ENCODE data around the gene OSMR.

The OSMR gene

GRCh38 chr5:38845526-38846378, at the start of gene OSMR:
OSMR (plus strand) TSS chr5:38846012; CDS start chr5:38869045, 23,033 bp downstream.
- no peak for ATAC-seq (replicated peaks; ENCODE audit: extremely low read depth, poor library complexity, severe bottlenecking)

GRCh38 chr5:38796742-38797108, 49.1 kb upstream of the OSMR start:
- no peak for ATAC-seq (replicated peaks; ENCODE audit: extremely low read depth, poor library complexity, severe bottlenecking)
- Mint-ChIP-seq H3K4me3 (no peak overlapping the region), H3K4me1 (no peaks in the 10 kb centered on the region), H3K9me3 (no peaks in the 10 kb centered on the region), H3K27ac (ENCODE audit: low read depth) (no peak overlapping the region), H3K36me3 (ENCODE audit: insufficient read depth) (peaks cover 2% of the 10 kb centered on the region), H3K27me3 (peaks cover 38% of the 10 kb centered on the region)
- no peak for DNase-seq (ENCODE audit: low spot score in 2 of 2)

More at GRCh38 chr5:38845526-38846378, at the start of gene OSMR:
- Mint-ChIP-seq H3K36me3 (ENCODE audit: insufficient read depth) (no peaks in the 10 kb centered on the region), H3K4me3 (peak within 1 kb of the TSS; percentile 55), H3K27ac (ENCODE audit: low read depth) (no peak within 1 kb of the TSS), H3K9me3 (no peaks in the 10 kb centered on the region), H3K27me3 (peaks cover 75% of the 10 kb centered on the region), H3K4me1 (peaks cover 6% of the 10 kb centered on the region)
- no peak for DNase-seq (ENCODE audit: low spot score in 2 of 2)

- DNase-seq (ENCODE audit: low spot score in 2 of 2) (no peak), ATAC-seq (replicated peaks; ENCODE audit: extremely low read depth, poor library complexity, severe bottlenecking) (no peak)
- no peaks in the 10 kb centered on the region for H3K4me1 Mint-ChIP-seq
- no peak overlapping the region for H3K4me3 Mint-ChIP-seq
- peaks cover 41% of the 10 kb centered on the region for H3K27me3 Mint-ChIP-seq
- no peaks in the 10 kb centered on the region for H3K9me3 Mint-ChIP-seq
- H3K36me3 Mint-ChIP-seq (ENCODE audit: insufficient read depth): peaks cover 2% of the 10 kb centered on the region
- H3K27ac Mint-ChIP-seq (ENCODE audit: low read depth): no peak overlapping the region
These were observed 48.0 kb upstream of the OSMR start for GRCh38 chr5:38797838-38798237.

- Mint-ChIP-seq H3K9me3 (no peaks in the 10 kb centered on the region), H3K36me3 (ENCODE audit: insufficient read depth) (peaks cover 2% of the 10 kb centered on the region), H3K27me3 (peaks cover 29% of the 10 kb centered on the region), H3K4me3 (no peak overlapping the region), H3K27ac (ENCODE audit: low read depth) (no peak overlapping the region), H3K4me1 (no peaks in the 10 kb centered on the region)
- no peak for DNase-seq (ENCODE audit: low spot score in 2 of 2)
- ATAC-seq (replicated peaks; ENCODE audit: extremely low read depth, poor library complexity, severe bottlenecking): no peak
These were observed 46.0 kb upstream of the OSMR start for GRCh38 chr5:38799556-38800377.

- DNase-seq (ENCODE audit: low spot score in 2 of 2): no peak
- ATAC-seq (replicated peaks; ENCODE audit: extremely low read depth, poor library complexity, severe bottlenecking): no peak
These were observed 45.3 kb upstream of the OSMR start for GRCh38 chr5:38800515-38800914.

GRCh38 chr5:38802125-38802524, 43.7 kb upstream of the OSMR start:
- ATAC-seq (replicated peaks; ENCODE audit: extremely low read depth, poor library complexity, severe bottlenecking): no peak
- H3K4me1 Mint-ChIP-seq: no peaks in the 10 kb centered on the region
- H3K27me3 Mint-ChIP-seq: peaks cover 31% of the 10 kb centered on the region
- H3K36me3 Mint-ChIP-seq (ENCODE audit: insufficient read depth): peaks cover 2% of the 10 kb centered on the region
- DNase-seq (ENCODE audit: low spot score in 2 of 2): no peak
- no peaks in the 10 kb centered on the region for H3K9me3 Mint-ChIP-seq
- no peak overlapping the region for H3K4me3 Mint-ChIP-seq
- no peak overlapping the region for H3K27ac Mint-ChIP-seq (ENCODE audit: low read depth)

More at GRCh38 chr5:38800515-38800914, 45.3 kb upstream of the OSMR start:
- H3K4me3 Mint-ChIP-seq: no peak overlapping the region
- peaks cover 2% of the 10 kb centered on the region for H3K36me3 Mint-ChIP-seq (ENCODE audit: insufficient read depth)
- no peaks in the 10 kb centered on the region for H3K4me1 Mint-ChIP-seq
- peaks cover 29% of the 10 kb centered on the region for H3K27me3 Mint-ChIP-seq
- no peak overlapping the region for H3K27ac Mint-ChIP-seq (ENCODE audit: low read depth)
- no peaks in the 10 kb centered on the region for H3K9me3 Mint-ChIP-seq

GRCh38 chr5:38803246-38803645, 42.6 kb upstream of the OSMR start:
- no peak for ATAC-seq (replicated peaks; ENCODE audit: extremely low read depth, poor library complexity, severe bottlenecking)
- DNase-seq (ENCODE audit: low spot score in 2 of 2): no peak
- H3K27me3 Mint-ChIP-seq: peaks cover 34% of the 10 kb centered on the region
- no peak overlapping the region for H3K27ac Mint-ChIP-seq (ENCODE audit: low read depth)
- no peaks in the 10 kb centered on the region for H3K4me1 Mint-ChIP-seq
- no peaks in the 10 kb centered on the region for H3K9me3 Mint-ChIP-seq
- no peak overlapping the region for H3K4me3 Mint-ChIP-seq
- peaks cover 2% of the 10 kb centered on the region for H3K36me3 Mint-ChIP-seq (ENCODE audit: insufficient read depth)

GRCh38 chr5:38806775-38807258, 39.0 kb upstream of the OSMR start:
- Mint-ChIP-seq H3K27me3 (peaks cover 46% of the 10 kb centered on the region), H3K27ac (ENCODE audit: low read depth) (no peak overlapping the region), H3K4me3 (no peak overlapping the region), H3K4me1 (no peaks in the 10 kb centered on the region), H3K36me3 (ENCODE audit: insufficient read depth) (no peaks in the 10 kb centered on the region), H3K9me3 (no peaks in the 10 kb centered on the region)
- ATAC-seq (replicated peaks; ENCODE audit: extremely low read depth, poor library complexity, severe bottlenecking): no peak
- no peak for DNase-seq (ENCODE audit: low spot score in 2 of 2)

GRCh38 chr5:38807570-38808483, 38.0 kb upstream of the OSMR start:
- DNase-seq (ENCODE audit: low spot score in 2 of 2): no peak
- Mint-ChIP-seq H3K9me3 (no peaks in the 10 kb centered on the region), H3K4me1 (no peaks in the 10 kb centered on the region), H3K36me3 (ENCODE audit: insufficient read depth) (no peaks in the 10 kb centered on the region), H3K27me3 (peaks cover 45% of the 10 kb centered on the region), H3K27ac (ENCODE audit: low read depth) (no peak overlapping the region), H3K4me3 (no peak overlapping the region)
- ATAC-seq (replicated peaks; ENCODE audit: extremely low read depth, poor library complexity, severe bottlenecking): no peak

GRCh38 chr5:38808666-38809343, 37.0 kb upstream of the OSMR start:
- H3K4me1 Mint-ChIP-seq: no peaks in the 10 kb centered on the region
- H3K27ac Mint-ChIP-seq (ENCODE audit: low read depth): no peak overlapping the region
- H3K4me3 Mint-ChIP-seq: no peak overlapping the region
- ATAC-seq (replicated peaks; ENCODE audit: extremely low read depth, poor library complexity, severe bottlenecking): no peak
- peaks cover 49% of the 10 kb centered on the region for H3K27me3 Mint-ChIP-seq
- DNase-seq (ENCODE audit: low spot score in 2 of 2): no peak
- H3K36me3 Mint-ChIP-seq (ENCODE audit: insufficient read depth): no peaks in the 10 kb centered on the region
- H3K9me3 Mint-ChIP-seq: no peaks in the 10 kb centered on the region

GRCh38 chr5:38809388-38810359, 36.1 kb upstream of the OSMR start:
- Mint-ChIP-seq H3K27me3 (peaks cover 58% of the 10 kb centered on the region), H3K36me3 (ENCODE audit: insufficient read depth) (no peaks in the 10 kb centered on the region), H3K9me3 (no peaks in the 10 kb centered on the region), H3K4me1 (no peaks in the 10 kb centered on the region), H3K4me3 (no peak overlapping the region), H3K27ac (ENCODE audit: low read depth) (no peak overlapping the region)
- ATAC-seq (replicated peaks; ENCODE audit: extremely low read depth, poor library complexity, severe bottlenecking) (no peak), DNase-seq (ENCODE audit: low spot score in 2 of 2) (no peak)
